Measurements from ENCODE around the gene GLO1. TPM values are rescaled to one million over a fixed set of nuclear protein-coding genes. Genes with fewer than 3 reads are reported as not detected.

The GLO1 gene
- 179 and 204 TPM in 2 replicates for total RNA-seq
- 79.9 TPM for polyA plus RNA-seq (2012)

- peak; percentile 99 for DNase-seq (ENCODE audit: low read depth)
Observed at GRCh38 chr6:38702558-38703397, at the start of gene GLO1. TSS of gene GLO1 (minus strand) at chr6:38703145. CDS start at chr6:38703054, 91 bp downstream.

DNA sequence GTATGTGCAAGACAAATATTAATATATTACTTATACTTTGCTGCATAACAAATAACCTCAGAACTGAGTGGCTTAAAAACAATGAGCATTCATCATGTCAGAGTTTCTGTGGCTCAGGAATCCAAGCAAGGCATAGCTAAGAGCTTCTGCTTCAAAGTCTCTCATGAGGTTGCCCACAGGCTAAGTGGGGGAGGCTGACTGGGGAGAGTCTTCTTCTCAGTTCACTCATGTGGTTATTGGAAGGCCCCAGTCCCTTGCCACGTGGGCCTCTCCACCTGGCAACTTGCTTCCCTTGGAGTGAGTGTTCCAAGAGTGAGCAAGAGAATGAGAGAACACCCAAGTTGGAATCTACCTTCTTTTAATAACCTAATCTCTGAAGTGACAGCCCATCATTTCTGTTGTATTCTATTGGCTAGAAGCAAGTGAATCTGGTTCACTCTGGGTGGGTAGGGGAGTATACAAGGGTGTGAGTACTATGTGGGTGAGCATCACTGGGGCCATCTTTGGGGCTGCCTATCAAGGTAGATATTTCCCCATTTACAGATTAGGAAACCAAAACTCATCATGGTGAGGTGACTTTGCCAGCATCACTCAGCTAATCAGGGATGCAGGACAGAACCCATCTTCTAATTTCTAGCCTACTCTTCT is 48.1 kb upstream of the GLO1 start:
- no peak for DNase-seq (ENCODE audit: low read depth)

GRCh38 chr6:38749473-38749872 is 46.5 kb upstream of the GLO1 start:
- no peak for DNase-seq (ENCODE audit: low read depth)

- DNase-seq (ENCODE audit: low read depth): no peak
Observed at GRCh38 chr6:38739532-38739931, 36.6 kb upstream of the GLO1 start.

- no peak for DNase-seq (ENCODE audit: low read depth)
Observed at GRCh38 chr6:38738261-38738660, 35.3 kb upstream of the GLO1 start.

- DNase-seq (ENCODE audit: low read depth): no peak
Observed at GRCh38 chr6:38736951-38737350, 34.0 kb upstream of the GLO1 start.

DNA sequence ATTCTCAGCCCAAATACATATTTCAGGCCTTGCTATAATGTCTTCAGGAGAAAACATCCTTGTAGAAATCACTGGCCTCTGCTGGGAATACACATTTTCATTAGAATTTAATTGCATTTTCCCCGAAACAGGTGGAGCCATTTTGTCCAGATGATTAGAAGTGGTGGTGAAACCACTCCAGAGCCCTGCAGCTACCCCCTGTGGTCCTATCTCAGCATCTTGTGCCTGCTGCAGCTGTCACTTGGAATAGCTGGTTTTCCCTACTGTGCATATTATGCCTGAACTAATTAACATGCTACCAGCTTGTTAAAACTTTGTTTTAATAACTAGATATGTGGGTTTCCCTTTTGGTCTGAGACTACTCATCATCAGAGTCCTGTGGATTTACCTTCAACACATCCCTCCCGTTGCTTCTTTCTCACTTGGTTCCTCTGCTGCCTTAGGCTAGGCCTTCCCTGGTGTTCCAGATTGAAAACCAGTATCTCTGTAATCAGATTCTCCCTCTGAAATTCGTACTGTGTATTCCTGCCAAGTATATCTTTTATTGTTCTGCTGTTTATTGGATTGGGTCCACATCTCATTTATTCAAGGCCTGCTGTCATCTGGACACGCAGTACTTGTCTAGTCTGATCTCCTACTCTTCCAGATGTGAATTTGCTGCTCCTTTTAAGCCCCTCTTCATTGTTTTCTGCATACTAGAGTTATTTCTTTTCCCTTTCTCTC is 27.4 kb upstream of the GLO1 start:
- peak; percentile 49 for DNase-seq (ENCODE audit: low read depth)

DNA sequence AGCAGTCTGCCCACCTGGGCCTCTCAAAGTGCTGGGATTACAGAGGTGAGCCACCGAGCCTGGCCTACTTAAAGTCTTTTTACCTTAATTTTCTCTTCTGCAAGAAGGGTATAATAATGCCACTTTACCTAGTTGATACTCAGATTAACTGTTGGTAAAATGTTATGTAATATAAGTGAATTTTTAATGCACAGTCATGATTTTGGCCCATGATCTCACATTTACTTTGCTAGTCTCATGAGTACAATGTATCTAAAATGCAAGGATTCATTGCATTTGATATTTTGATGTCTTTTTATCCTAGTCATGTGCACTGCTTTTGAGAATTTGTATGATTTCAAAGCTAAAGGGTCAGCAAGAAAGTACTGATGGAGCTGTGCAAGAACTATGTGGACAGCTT is 25.3 kb upstream of the GLO1 start:
- no peak for DNase-seq (ENCODE audit: low read depth)

DNA sequence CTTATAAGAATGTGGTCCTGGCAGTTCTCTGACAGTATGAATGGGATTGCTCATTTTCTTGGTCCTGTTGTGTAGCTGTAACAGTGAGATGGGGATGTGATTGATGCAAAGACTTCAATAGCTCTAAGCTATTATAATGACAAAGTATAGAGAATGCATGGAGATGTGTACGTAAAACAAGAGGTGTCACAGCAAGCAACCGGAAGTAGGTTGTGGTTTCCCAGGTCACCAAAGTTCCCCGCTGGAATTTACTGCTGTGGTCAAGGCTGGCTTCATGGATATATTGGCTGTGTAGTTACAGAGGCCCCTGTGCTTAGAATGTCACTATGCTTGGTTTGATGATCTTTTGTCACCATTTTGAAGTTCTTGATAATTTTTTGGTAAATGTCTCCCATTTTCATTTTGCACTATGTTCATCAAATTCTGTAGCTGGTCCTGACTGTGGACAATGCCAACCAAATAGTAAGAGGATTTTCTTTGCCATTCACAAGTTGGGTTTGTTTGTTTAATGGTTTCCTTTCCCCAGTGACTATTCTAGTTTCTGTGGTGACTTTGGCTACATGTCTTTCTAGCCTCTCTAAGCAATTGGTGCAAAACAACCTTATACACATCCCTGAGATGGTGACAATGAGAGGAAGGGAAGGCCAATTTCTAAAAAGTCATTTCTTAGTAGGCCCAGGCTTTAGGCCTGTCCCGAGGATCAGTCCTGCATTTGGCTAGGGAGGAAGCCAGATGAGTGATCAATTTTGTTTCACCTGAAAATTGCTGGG is 22.7 kb upstream of the GLO1 start:
- DNase-seq (ENCODE audit: low read depth): no peak

DNA sequence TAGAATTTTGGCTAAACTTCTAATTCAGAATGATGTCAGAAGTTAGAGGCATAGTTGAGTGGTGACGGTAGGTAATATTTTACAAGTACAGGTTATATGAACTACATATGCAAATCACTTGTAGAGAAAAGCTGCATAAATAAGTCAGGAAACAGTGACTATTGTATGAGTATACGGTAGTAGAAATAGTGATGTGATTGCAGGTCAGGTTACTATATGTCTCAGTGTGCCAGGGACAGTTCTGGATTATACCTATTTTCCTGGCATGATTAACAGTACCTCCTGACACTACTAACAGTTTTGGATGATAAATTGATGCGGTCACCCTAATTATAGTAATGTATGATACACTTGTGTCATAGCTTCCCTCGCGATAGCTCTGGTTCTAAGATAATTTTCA is 21.4 kb upstream of the GLO1 start:
- no peak for DNase-seq (ENCODE audit: low read depth)

- no peak for DNase-seq (ENCODE audit: low read depth)
Observed at GRCh38 chr6:38723783-38724182, 20.8 kb upstream of the GLO1 start.

GRCh38 chr6:38722727-38723334 is 19.9 kb upstream of the GLO1 start:
- DNase-seq (ENCODE audit: low read depth): no peak

GRCh38 chr6:38722038-38722437 is 19.1 kb upstream of the GLO1 start:
- no peak for DNase-seq (ENCODE audit: low read depth)

- DNase-seq (ENCODE audit: low read depth): no peak
Observed at GRCh38 chr6:38720295-38720694, 17.4 kb upstream of the GLO1 start.

GRCh38 chr6:38719358-38719757 is 16.4 kb upstream of the GLO1 start:
- DNase-seq (ENCODE audit: low read depth): no peak

DNA sequence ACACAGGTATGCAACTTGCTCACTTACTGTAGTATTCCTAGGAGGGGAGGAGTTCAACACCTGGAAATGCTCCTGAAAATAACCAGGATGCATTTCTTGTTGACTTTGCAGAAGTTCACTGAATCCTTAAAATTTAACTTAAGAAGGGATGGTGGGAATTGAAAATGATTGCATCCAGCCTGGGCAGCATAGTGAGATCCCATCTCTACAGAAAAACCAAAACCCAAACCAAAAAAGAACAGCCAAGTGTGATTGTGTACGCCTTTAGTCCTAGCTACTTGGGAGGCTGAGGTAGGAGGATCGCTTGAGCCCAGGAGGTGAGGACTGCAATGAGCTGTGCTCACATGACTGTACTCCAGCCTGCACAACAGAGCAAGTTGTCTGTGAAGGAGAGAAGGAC is 13.9 kb upstream of the GLO1 start:
- DNase-seq (ENCODE audit: low read depth): no peak

GRCh38 chr6:38715016-38715689 is 12.2 kb upstream of the GLO1 start, which contains the start of gene DNAH8:
TSS of gene DNAH8 (plus strand) at chr6:38715311. CDS start at chr6:38722810, 7,499 bp downstream.
- DNase-seq (ENCODE audit: low read depth): no peak

DNA sequence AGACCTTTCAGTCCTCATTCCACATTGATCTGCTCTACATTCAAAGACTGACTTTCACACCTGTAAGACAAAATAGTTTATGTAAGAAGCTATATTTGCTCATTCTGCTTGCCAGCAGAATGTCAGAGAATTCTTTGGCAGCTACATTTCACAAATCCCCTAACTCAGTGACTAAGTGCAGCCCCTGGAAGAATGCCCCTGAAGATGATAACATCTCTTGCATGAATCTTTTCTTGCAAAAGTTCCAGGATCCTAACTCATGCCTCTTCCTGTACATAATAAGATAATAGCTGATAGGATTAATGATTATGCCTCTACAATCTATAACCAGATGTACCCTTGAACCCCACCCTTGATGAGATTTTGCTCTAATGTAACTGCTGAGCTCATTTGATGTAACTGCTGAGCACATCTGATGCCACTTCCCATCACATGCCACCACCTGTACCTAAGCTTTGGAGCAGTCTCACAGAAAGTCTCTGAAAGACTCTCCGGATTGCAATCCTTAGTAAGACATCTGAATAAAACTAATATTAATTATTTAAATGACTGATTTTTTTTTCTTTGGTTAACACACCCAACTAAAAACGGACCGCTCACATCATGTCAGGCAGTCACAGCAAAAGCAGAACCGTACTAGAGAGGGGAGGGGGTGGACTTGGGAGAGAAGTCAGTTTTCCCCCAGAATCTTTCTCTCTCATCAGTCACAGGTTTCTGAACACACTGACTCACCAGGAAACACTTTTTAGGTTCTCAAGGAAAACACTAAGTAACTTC is 11.5 kb upstream of the GLO1 start:
- DNase-seq (ENCODE audit: low read depth): no peak

- no peak for DNase-seq (ENCODE audit: low read depth)
Observed at GRCh38 chr6:38713812-38714211, 10.9 kb upstream of the GLO1 start.

Measured in myocyte (in vitro differentiated cells).